K562 (cell line): ENCODE measurements around the gene PPM1N. TPM values are rescaled to one million over a fixed set of nuclear protein-coding genes. Genes with fewer than 3 reads are reported as not detected.

Source experiments
- CHD4 ChIP-seq: fragments of 200-600 bp; sonication (generic); IDR thresholded peaks from 3 replicates; pipeline ENCODE4 v1.6.1; 2012; ENCODE audit warnings: low read depth, mild to moderate bottlenecking, mixed read lengths, low read length, inconsistent platforms; ENCODE audit not compliant: insufficient read depth, insufficient replicate concordance, poor library complexity, severe bottlenecking
- EHMT2 ChIP-seq: fragments of 450-650 bp; IDR thresholded peaks from 2 replicates; pipeline ENCODE4 v1.6.1; 2018; ENCODE audit warnings: antibody characterized with exemption
- KLF10 ChIP-seq: fragments of 250-450 bp; sonication (Bioruptor Pico); IDR thresholded peaks from 2 replicates; pipeline ENCODE4 v1.6.1; 2021; ENCODE audit warnings: matching md5 sums
- MTA3 ChIP-seq: fragments of 450-650 bp; formaldehyde crosslinking; IDR thresholded peaks from 2 replicates; pipeline ENCODE4 v1.6.1; 2017; ENCODE audit warnings: mild to moderate bottlenecking, borderline replicate concordance
- PTTG1 ChIP-seq: fragments of 450-650 bp; IDR thresholded peaks from 2 replicates; pipeline ENCODE4 v1.6.1; 2016; ENCODE audit warnings: low read depth, mild to moderate bottlenecking, missing genetic modification characterization, missing compliant biosample characterization
- RNF2 ChIP-seq: sonication (generic); IDR thresholded peaks from 2 replicates; pipeline ENCODE4 v1.6.1; 2016
- SMARCE1 ChIP-seq: fragments of 450-650 bp; IDR thresholded peaks from 2 replicates; pipeline ENCODE4 v1.7.1; 2016; ENCODE audit warnings: mild to moderate bottlenecking
- SNIP1 ChIP-seq: fragments of 450-650 bp; IDR thresholded peaks from 2 replicates; pipeline ENCODE4 v1.7.1; 2017; ENCODE audit warnings: low read depth, mild to moderate bottlenecking
- SP2 ChIP-seq: IDR thresholded peaks from 2 replicates; pipeline ENCODE4 v1.6.1; 2011; ENCODE audit warnings: mild to moderate bottlenecking, low read depth, low read length, moderate library complexity; ENCODE audit not compliant: poor library complexity, severe bottlenecking; ENCODE audit errors: extremely low read depth
- STAG1 ChIP-seq: sonication (generic); formaldehyde crosslinking; IDR thresholded peaks from 2 replicates; pipeline ENCODE4 v1.5.0; 2020; ENCODE audit warnings: missing genetic modification reagents, borderline replicate concordance
- ZSCAN29 ChIP-seq: fragments of 450-650 bp; IDR thresholded peaks from 2 replicates; pipeline ENCODE4 v1.6.1; 2017
- polyA plus RNA-seq, 8 experiments: library from polyadenylated mRNA; depleted of rRNA in 4 of 8; stranded (reverse) in 5 of 8; unstranded in 3 of 8; fragments of >200 nt; fragmentation: Nextera tagmentation in 2 of 8; fragmentation: Illumina TruSeq in 1 of 8; extraction: Ambion mirVana in 2 of 8; extraction: Trizol in 1 of 8; gene quantifications; 2 replicates each; pipeline versions ENCODE4 v1.2.1 to v1.2.3, GENCODE V29; 2011 to 2014; ENCODE audit warnings: inconsistent platforms in 1 of 8, missing spikeins in 1 of 8
- total RNA-seq, 7 experiments: library from RNA; depleted of rRNA in 6 of 7; stranded (reverse); fragments of >200 nt in 6 of 7; fragmentation: Illumina TruSeq in 2 of 7; extraction: Trizol in 2 of 7; gene quantifications; 2 replicates each; pipeline versions ENCODE4 v1.2.1 to v1.2.3, GENCODE V29; 2011 to 2021; ENCODE audit warnings: low replicate concordance in 1 of 7
- TF ChIP-seq, protein P1 (sequence below), 2 experiments: fragments of 450-650 bp; conservative IDR thresholded peaks; 2 replicates each; pipeline ENCODE4 v1.6.1; 2017; ENCODE audit warnings: mild to moderate bottlenecking in 2 of 2, moderate library complexity in 2 of 2
- TF ChIP-seq, protein P2 (sequence below): fragments of 450-650 bp; IDR thresholded peaks from 2 replicates; pipeline ENCODE4 v1.6.1; 2017; ENCODE audit warnings: antibody characterized with exemption
- TF ChIP-seq, protein P3 (sequence below): fragments of 250-450 bp; sonication (Bioruptor Pico); IDR thresholded peaks from 2 replicates; pipeline ENCODE4 v1.5.1; 2021; ENCODE audit warnings: mild to moderate bottlenecking
- TF ChIP-seq, protein P4 (sequence below): fragments of 450-650 bp; IDR thresholded peaks from 2 replicates; pipeline ENCODE4 v1.6.1; 2014; ENCODE audit warnings: low read depth, mild to moderate bottlenecking, moderate library complexity, borderline replicate concordance
- TF ChIP-seq, protein P5 (sequence below): fragments of 450-650 bp; formaldehyde crosslinking; IDR thresholded peaks from 2 replicates; pipeline ENCODE4 v1.4.0; 2022; ENCODE audit warnings: mild to moderate bottlenecking, moderate library complexity
- TF ChIP-seq, protein P6 (sequence below): fragments of 250-450 bp; sonication (Bioruptor Pico); IDR thresholded peaks from 2 replicates; pipeline ENCODE4 v1.9.0; 2021; ENCODE audit warnings: mild to moderate bottlenecking, inconsistent platforms

PPM1N gene
- total and polyA plus RNA-seq, 9 of the 15 experiments (the other 6 are each of a cell fraction or from before 2014, with no cell fraction given): 4.5 to 15.6 (median 8.7) TPM

DNA sequence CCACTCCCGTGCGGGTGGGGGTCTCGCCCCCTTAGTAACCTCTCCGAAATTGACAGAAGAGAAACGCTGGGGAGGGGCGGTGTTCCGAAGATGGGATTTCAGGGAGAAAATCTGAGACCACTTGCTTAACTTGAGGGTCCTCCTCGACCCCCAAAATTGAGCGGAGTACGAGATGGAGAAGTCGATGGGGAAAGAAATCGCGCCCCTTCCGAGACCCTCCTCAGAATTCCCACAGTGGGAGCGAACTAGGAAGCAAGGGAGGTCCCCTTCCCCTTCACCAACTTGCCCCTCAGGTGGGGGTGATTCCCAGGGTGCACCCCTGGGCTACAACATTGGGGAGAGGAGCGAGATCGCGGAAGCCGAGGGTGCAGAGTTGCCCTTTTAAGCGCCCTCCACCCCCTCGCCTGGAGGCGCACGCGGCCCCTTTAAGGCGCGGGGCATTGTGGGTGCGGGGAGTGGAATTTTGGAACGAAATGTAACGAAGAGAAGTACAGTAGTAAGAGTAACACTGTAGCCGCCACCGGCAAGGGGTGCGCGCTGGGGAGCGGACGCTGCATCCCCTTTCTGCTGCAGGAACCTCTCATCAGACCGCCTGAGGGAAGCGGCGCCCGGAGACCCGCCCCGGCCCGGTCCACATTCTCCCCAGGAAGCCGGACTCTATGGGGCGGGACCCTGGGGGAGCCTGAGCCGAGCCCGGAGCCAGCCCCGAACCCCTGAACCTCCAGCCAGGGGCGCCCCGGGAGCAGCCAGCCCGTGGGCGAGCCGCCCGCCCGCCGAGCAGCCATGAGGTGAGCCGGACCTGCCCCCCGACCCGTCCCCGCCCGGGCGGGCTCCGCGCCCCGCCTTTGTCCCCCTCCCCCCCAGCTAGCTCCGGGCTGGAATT is 9.0 kb downstream of the PPM1N start, which contains the start of gene VASP (continued):
- TF ChIP-seq MTA3 (no peak; the same call in none of the 2 replicates), ZSCAN29 (no peak), CHD4 (peak; percentile 37), SP2 (no peak), STAG1 (no peak), PTTG1 (tag) (no peak), SNIP1 (peak; percentile 99), SMARCE1 (no peak), RNF2 (peak; percentile 90), KLF10 (CRISPR knock-in tag) (no peak), EHMT2 (no peak)
- TF ChIP-seq, protein P1, sequence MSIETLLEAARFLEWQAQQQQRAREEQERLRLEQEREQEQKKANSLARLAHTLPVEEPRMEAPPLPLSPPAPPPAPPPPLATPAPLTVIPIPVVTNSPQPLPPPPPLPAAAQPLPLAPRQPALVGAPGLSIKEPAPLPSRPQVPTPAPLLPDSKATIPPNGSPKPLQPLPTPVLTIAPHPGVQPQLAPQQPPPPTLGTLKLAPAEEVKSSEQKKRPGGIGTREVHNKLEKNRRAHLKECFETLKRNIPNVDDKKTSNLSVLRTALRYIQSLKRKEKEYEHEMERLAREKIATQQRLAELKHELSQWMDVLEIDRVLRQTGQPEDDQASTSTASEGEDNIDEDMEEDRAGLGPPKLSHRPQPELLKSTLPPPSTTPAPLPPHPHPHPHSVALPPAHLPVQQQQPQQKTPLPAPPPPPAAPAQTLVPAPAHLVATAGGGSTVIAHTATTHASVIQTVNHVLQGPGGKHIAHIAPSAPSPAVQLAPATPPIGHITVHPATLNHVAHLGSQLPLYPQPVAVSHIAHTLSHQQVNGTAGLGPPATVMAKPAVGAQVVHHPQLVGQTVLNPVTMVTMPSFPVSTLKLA (conservative IDR thresholded peaks at IDR 0.05): peak; percentile 43 to 48; a peak in 3 of 4 replicates
- TF ChIP-seq, protein P2, sequence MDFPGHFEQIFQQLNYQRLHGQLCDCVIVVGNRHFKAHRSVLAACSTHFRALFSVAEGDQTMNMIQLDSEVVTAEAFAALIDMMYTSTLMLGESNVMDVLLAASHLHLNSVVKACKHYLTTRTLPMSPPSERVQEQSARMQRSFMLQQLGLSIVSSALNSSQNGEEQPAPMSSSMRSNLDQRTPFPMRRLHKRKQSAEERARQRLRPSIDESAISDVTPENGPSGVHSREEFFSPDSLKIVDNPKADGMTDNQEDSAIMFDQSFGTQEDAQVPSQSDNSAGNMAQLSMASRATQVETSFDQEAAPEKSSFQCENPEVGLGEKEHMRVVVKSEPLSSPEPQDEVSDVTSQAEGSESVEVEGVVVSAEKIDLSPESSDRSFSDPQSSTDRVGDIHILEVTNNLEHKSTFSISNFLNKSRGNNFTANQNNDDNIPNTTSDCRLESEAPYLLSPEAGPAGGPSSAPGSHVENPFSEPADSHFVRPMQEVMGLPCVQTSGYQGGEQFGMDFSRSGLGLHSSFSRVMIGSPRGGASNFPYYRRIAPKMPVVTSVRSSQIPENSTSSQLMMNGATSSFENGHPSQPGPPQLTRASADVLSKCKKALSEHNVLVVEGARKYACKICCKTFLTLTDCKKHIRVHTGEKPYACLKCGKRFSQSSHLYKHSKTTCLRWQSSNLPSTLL: no peak
- TF ChIP-seq, protein P3, sequence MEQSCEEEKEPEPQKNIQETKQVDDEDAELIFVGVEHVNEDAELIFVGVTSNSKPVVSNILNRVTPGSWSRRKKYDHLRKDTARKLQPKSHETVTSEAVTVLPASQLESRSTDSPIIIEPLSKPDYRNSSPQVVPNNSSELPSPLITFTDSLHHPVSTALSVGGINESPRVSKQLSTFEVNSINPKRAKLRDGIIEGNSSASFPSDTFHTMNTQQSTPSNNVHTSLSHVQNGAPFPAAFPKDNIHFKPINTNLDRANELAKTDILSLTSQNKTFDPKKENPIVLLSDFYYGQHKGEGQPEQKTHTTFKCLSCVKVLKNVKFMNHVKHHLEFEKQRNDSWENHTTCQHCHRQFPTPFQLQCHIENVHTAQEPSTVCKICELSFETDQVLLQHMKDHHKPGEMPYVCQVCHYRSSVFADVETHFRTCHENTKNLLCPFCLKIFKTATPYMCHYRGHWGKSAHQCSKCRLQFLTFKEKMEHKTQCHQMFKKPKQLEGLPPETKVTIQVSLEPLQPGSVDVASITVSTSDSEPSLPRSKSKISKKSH (CRISPR knock-in tag): no peak
- TF ChIP-seq, protein P4, sequence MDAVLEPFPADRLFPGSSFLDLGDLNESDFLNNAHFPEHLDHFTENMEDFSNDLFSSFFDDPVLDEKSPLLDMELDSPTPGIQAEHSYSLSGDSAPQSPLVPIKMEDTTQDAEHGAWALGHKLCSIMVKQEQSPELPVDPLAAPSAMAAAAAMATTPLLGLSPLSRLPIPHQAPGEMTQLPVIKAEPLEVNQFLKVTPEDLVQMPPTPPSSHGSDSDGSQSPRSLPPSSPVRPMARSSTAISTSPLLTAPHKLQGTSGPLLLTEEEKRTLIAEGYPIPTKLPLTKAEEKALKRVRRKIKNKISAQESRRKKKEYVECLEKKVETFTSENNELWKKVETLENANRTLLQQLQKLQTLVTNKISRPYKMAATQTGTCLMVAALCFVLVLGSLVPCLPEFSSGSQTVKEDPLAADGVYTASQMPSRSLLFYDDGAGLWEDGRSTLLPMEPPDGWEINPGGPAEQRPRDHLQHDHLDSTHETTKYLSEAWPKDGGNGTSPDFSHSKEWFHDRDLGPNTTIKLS: peak; percentile 18; the same call in 1 of the 2 replicates
- TF ChIP-seq, protein P5, sequence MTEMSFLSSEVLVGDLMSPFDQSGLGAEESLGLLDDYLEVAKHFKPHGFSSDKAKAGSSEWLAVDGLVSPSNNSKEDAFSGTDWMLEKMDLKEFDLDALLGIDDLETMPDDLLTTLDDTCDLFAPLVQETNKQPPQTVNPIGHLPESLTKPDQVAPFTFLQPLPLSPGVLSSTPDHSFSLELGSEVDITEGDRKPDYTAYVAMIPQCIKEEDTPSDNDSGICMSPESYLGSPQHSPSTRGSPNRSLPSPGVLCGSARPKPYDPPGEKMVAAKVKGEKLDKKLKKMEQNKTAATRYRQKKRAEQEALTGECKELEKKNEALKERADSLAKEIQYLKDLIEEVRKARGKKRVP (CRISPR knock-in tag): no peak
- TF ChIP-seq, protein P6, sequence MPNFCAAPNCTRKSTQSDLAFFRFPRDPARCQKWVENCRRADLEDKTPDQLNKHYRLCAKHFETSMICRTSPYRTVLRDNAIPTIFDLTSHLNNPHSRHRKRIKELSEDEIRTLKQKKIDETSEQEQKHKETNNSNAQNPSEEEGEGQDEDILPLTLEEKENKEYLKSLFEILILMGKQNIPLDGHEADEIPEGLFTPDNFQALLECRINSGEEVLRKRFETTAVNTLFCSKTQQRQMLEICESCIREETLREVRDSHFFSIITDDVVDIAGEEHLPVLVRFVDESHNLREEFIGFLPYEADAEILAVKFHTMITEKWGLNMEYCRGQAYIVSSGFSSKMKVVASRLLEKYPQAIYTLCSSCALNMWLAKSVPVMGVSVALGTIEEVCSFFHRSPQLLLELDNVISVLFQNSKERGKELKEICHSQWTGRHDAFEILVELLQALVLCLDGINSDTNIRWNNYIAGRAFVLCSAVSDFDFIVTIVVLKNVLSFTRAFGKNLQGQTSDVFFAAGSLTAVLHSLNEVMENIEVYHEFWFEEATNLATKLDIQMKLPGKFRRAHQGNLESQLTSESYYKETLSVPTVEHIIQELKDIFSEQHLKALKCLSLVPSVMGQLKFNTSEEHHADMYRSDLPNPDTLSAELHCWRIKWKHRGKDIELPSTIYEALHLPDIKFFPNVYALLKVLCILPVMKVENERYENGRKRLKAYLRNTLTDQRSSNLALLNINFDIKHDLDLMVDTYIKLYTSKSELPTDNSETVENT (CRISPR knock-in tag): peak; percentile 91; the same call in 1 of the 2 replicates
